Hematopoietic multipotent progenitor cell treated with erythropoietin and hydrocortisone succinate and interleukin-3 and kit ligand, for 6 days (in vitro differentiated cells): ENCODE data around the gene ARHGAP26.
"Not testable (repeated sequence)": the region's sequence is repeated elsewhere in the genome, so short reads cannot be mapped to it uniquely, and the experiment has no call there.

Source experiments
- DNase-seq: peaks from one replicate; pipeline ENCODE4 v3.0.0-alpha.2; 2015

ARHGAP26 gene

DNA sequence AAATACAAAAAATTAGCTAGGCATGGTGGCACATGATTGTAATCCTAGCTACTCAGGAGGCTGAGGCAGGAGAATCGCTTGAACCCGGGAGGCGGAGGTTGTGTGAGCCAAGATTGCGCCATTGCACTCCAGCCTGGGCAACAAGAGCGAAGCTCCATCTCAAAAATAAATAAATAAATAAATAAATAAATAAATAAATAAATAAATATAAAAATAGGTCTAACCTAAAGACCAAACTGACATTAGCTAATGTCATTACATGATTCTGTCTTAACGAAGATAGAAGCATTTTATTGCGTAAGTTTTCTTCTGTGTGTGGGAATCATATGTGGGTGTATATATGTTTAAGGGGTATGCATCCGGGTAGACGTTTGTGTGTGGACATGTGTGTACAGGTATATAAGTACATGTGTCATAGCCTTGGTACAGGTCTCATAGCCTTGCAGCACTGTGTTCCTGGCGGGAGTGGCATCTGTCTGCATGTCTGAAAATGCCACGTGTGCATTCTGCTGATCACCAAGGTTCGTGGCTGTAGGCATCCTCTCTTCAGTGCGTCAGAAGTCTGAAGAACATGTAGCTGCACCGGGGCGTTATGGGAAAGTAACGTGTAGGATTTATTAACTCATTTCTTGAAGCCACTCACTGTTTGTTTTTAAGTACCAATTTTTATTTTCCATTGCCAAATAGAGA, 335.2 kb downstream of the ARHGAP26 start:
- no peak for DNase-seq

DNA sequence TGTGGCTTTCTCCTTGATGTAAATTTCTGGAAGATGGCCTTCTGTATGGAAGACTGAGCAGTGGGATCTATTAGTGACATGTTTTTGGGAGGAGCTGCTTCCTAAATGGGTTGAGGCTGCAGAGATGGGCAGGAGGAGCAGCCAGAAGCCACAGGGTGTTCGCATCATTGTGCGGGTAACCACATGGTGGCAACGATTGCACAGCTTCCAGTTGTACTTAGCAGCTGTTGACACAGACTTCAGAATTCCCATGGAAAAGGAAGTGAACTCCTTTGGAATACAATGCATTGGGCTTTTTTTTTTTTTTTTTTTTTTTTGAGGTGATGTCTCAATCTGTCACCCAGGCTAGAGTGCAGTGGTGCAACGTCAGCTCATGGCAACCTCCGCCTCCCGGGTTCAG, 336.0 kb downstream of the ARHGAP26 start:
- DNase-seq = no peak

DNA sequence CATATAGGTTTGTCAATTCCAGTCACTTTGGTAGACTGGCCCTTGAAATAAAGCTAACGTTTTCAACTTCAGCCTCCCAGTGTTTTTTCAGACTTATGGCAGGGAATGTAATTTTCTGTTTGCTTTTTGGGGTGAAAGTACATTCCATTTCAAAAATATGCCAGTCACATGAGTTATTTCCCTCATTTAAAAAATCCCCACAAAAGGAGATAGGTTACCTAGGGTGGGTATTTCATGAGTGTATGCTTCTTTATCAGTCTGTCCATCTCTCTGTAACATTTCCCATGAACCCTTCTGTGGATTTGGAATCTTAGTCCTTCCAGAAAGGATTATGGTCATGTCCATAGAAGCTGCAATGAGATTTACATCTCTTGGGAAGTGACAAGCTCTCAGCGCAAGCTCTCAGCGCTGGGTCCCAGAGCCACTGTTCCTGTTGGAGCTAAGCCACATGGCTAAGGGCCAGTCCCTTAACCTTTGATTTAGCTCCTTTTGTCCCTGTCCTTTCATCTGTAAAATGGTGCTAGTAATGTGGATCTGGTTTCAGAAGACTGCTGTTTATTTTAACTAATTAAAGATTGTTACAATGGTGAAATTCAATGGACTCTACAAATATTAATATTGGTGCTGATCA, 338.4 kb downstream of the ARHGAP26 start:
- no peak for DNase-seq

DNA sequence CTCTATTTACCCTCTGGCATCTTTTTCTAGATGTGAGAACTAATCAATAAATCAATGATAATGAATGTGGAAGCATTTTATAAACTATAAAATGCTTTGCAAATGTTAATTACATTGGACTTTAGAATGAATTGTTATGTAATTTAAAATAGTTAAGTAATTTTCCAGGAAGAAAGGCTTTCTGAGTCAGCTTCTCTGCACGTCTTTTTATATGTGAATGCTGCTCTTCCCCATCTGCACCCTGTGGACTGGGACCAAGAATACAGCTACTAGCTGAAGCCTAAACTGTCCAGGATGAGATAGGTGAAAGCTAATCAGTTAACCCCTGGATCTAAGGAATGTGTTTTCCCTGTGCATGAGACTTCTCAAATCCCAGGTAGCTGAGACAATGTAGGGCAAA, 340.4 kb downstream of the ARHGAP26 start:
- no peak for DNase-seq

DNA sequence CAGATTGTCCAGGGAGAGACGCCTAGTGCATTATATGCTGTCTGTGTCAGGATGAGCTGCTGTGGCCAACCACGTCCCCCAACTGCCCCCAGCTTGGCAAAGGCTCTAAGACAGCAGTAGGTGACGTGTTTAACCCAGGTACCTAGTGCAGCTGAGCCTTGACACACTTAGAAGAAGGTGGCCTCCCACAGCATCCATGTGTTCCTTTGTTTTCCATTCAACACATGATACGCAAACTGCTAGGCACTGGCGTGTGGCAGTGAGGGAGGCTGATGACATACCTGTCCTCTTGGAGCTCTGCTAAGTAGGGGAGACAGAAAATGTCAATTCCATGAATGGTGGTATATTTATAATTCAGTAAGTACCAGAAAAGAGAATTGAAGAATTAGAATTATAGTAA, 341.6 kb downstream of the ARHGAP26 start:
- no peak for DNase-seq

DNA sequence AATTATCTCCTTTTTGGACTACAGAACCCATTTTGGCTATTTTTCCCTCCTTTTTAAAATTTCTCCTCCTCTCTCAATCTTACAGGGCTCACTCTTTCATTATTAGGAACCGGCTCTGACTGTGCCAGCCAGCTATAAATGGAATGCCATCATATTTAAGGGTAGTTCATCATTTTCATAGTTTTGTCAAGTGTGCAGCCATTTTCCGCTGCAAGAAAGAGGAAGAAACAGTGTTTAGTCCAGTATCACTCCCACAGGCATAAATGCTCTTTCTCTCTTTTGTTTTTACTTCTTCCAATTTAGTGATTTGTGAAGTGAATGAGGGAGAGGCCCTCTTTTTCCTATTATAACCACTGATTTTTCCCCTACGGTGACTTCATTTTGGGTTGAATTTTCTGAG, 343.3 kb downstream of the ARHGAP26 start:
- no peak for DNase-seq

DNA sequence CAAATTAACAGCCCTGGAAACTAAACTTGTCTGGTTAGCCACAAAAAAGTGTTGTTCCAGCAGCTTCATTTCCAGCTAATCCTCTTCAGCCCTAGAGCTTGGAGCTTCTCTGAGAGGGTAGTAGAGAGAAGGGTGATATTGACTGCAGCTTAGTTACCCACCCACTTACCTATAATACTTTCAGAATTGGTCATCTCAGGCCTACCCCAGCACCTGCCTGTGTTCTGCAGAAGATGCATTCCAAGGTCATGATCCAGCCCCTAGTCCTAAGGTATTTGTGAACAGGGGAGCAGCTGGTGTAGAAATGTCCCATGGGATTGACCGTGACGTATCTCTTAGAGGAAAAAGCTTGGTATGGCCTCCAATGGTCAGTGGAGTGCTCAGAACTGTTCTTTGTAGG, 344.3 kb downstream of the ARHGAP26 start:
- DNase-seq = no peak

DNA sequence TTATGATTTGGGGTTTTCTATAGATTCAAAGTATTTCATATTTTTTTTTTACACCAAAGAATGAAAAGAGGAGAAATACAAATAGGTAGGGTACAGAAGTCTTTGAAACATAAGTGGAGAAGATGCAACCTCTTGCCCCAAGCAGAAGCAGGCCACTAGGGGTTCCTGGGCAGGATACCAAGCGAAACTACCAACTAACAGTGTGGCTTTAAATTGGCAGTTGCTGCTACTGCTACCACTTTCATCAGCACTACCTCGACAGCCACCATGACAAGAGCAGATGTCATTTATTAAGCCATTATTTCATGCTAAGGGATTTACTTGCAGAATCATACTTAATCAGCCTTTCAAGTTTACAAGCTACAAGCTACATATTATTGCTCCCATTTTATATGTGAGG, 345.2 kb downstream of the ARHGAP26 start:
- DNase-seq = no peak

DNA sequence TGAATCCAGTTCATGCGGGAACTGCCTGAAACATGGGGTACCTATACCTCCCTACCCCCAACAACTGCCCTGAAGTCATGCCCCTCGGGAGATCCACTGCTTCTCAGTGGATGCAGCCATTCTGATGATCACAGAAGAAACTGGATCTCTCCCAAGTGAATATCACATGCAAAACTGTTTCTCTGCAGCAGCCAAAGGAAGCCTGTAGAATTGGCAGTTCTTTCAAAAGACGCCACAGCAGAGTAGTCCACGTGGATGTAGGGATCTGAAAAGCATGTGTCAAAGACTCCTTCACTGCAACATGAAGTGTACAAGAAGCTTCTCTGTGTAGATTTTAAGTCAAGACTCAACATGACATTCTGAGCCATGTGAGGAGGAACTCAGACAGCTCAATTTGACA, 346.6 kb downstream of the ARHGAP26 start:
- DNase-seq = no peak

DNA sequence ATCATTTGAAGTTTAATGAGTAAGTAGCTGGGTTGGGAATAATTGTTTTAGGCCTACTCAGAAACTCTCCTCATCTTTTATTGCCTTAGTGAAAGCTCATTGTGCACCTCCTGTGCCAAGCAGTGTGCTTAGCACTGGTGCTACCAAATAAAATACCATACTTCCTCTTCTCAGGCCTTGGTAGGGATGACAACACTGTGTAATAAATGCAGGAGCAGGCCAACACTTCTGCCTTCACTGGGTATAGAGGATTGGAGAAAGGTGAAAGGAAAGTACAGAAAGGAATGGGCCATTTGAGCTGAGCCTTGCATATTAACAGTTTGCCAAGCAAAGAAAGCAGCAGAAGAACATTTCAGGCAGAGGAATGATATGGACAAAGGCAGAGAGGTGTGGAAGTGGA, 347.6 kb downstream of the ARHGAP26 start:
- no peak for DNase-seq

DNA sequence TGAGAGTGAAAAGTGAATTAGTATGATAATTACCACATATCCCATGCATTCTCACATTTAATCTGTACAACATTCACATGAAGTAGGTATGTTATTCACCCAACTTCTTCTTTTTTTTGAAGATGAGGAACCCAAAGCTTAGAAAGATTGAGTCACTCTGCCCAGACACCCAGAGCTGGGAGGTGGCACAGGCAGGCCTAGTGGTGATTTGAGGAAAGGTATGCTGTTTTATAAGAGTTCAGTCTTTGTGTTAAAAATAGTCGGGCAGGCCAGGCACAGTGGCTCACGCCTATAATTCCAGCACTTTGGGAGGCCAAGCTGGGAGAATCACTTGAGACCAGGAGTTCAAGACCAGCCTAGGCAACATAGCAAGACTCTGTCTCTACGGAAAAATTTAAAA, 348.0 kb downstream of the ARHGAP26 start:
- DNase-seq = peak; percentile 61

DNA sequence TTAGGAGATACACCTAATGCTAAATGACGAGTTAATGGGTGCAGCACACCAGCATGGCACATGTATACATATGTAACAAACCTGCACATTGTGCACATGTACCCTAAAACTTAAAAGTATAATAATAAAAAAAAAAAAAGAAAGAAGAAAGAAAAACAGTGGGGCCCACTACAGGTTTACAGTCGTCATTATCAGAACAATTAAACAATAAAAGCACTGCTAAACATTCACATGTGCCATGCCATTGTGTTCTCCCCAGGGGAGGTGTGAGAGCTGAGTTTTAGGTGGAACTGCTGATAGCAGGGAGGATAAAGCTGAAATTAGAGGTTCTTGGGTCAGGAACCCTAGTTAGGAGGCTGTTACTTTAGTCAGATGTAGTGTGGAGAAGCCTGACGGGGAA, 348.6 kb downstream of the ARHGAP26 start:
- DNase-seq = not testable (repeated sequence)

DNA sequence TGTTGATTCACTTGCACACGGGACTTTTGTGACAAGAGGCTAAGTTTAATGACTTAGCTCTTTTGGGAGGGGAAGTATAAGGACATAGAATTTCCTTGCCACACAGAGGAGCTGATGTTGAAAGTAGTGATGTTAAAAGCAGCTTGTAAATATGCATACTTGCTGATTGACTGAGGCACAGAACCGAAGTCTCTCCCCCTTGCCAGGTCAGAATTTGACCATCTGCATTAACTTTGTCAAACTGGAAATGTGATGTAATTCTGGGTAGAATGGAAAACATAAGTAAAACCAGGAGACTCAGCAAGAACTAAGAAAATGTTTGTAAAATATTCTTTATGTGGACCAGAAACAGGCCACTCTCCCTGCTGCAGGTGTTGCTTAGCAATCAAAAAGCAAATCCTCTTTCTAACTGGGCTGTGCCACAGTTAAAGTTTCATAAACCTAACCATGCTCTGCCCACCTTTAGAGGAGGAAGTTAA, 349.2 kb downstream of the ARHGAP26 start:
- peak; percentile 42 for DNase-seq

DNA sequence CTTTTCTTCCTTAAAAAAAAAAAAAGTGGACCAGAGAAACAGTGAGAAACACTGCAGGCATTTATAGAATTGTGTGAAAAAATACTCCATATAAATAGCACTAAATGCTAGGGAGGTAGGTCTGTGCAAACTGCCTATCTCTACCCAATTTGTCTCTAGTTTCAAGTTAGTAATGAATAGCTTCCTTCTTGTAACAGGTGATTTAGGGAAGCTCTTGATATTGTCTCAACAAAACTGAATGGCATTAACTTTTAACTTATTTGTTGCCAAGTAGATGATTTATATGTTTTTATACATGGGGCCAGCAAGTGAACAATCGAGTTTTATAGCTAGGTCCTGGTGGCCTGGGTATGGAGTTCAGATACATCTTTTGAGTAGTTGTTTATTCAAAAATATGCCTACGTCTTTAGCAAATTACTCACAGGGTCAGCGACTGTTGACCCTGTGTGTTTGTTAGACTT, 349.7 kb downstream of the ARHGAP26 start:
- no peak for DNase-seq

DNA sequence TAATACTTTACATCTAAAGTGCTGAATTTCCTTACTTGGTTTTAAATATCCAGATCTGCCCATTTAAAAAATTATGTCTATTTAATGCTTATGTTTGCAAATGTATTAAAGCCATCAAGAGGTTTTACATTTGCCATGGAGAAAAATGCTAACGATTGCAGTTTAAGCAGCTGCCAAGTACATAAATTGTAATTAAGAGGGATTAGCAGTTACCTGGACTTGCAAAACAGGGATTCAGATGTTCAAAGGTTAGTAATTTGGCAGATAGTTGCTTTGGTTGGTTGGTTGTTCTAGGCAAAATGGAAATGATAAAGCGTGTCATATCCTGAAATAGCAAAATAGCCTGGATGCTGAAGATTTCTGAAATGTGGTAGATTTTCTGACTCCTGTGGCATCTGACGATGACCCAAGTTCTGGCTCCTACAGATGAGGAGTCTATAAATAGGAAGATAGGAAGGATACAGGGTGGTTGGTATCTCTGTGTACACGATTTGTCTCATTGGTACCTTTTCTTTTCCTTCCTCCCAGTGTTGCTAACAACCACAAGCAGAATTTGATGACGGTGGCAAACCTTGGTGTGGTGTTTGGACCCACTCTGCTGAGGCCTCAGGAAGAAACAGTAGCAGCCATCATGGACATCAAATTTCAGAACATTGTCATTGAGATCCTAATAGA, 350.4 kb downstream of the ARHGAP26 start:
- DNase-seq = no peak

DNA sequence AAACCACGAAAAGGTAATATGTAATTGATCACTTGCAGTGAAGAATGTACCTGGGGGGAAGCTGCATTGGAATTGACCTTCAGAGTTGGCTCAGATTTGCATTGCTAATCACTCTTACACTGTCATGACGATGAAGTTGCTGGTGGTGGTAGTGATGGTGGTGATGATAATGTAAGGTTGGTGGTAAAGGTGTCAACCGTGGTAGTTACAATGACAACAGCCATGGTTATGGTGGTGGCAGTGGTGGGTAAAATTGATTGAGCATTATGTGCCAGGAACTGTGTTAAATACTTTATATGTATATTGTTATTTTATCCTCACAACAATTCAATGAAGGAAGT, 350.9 kb downstream of the ARHGAP26 start:
- DNase-seq = no peak

DNA sequence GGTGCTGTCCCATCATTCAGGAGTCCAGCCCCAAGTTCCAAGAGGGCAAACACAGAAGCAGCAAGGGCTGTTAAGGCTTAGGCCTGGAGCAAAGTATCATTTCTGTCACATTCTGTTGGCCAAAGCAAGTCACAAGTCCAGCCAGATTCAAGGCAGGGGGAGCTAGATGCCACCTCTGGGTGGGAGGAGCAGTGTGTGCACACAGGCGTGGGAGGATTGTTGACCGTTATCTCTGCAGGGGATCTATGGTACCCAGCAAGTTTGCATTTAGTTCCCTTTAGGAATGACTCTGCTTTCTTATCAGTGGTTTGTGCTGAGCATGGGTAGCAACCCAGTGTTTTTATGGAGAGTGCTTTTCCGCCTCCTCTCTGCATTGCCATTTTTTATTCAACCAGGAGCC, 354.4 kb downstream of the ARHGAP26 start:
- peak; percentile 78 for DNase-seq

DNA sequence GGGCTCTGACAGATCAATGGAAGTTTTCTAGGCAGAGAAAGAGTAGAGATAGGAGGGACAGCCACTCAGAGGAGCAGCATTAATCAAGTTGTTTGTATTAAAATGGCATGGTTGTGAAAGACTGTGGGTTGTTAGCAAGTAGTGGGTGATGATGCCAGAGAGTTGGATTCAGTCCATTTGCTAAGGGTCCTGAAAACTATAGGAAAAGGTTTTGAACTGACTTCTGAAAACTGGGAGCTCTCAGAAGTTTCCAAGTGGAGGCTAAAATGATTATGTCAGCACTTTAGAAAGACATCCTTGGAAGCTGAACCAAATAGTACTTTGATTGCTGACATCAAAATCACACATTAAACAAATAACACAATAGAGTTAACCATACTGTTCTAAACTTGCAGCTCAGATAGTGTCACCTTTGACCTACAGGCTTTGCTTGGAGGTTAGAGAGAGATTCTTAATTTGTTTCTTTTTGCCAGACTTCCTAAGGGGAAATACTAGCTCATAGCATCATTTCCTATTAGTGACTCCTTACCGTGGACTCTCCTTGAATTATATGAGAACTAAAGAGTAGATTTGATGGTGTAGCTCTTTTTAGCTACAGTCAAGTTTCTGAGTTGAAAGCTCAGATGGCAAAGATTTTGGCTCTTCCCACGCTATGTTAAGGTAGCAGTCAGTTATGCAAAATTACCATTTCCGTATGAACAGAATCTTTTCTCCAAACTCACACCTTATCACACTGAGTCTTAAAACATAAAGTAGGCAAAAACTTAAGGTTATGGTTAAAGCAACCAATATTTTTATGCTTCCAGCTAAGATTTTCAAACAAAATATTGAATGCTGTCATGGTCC, 356.2 kb downstream of the ARHGAP26 start:
- no peak for DNase-seq

DNA sequence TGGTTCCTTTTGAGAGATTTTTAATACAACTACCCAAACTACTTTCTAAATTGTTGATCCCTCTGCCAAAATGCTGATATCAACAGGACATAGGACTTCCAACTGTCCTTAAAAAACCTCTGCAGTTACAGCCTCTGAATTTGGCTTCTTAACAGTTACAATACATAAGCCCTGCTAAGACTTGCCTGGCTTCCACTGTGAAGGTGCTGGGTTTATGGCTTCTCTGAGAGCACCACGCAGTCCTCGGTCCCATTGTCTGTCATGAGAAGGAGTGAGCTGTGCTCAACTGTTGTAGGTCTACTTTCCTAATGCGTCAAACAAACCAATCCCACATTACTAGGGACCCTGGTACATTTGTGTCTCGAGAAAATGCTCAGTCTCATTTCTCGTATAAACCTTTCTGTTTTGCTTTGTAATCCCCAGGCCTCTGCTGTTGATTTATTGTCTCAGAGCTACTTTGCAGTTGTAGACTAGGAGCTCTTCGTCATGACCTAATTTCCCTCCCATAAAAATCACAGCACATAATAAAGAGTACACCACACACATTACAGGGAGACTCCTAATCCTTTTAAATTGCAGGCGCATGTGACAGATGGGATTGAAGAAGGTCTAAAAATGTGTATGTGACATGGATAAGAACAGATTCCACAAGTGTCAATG, 358.4 kb downstream of the ARHGAP26 start:
- no peak for DNase-seq

DNA sequence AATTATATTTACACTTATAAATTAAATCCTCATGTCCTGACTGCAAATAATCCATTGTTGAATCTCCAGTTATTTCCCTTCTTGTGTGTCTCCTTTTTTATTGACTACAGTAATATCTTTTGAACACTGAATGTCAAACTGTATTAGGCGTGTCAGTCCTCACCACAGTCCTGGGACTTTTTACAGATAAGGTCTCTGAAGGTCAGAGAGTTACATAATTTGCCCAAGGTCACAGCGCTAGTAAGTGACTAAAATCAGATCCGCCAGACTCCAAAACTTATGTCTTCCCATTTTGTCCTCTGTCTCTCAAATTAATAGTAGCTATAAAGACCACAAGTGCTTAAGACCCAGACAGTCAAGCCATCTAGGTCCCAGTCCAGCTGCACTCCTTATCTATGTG, 359.0 kb downstream of the ARHGAP26 start:
- DNase-seq = no peak

DNA sequence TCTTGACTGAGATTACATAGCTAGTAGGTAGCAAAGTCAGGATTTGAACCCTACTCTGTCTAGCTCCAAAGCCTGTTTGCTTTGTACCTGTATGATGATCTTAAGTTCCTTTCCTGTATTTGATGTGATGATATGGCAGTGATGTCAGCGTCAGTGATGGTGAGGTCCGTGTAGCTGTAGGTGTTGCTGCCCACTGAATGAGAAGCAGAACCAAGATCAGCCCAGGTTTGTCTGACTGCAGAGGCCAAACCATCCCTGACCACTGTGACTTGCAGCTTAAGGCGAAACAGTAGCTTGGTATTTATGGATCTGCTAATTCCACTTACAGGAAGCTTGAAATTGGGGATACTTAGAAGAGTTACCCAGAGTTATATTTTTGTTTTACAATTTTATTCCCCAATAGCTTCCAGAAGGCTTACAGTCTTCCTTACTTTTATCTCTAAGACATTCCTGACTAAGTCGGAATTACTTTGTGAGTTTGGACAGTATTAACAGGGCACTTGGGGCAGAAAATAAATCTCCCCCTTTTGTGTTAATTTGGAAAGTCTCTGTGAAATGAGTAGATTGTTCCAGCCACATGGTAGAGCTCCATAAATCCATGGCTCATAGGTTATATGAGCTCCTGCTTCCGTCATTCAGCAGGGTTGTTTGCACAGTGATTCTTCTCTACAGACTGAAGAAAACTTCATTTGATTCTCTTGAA, 359.9 kb downstream of the ARHGAP26 start:
- DNase-seq = no peak
